ENCODE data around the gene PAXX.

Gene PAXX

DNA sequence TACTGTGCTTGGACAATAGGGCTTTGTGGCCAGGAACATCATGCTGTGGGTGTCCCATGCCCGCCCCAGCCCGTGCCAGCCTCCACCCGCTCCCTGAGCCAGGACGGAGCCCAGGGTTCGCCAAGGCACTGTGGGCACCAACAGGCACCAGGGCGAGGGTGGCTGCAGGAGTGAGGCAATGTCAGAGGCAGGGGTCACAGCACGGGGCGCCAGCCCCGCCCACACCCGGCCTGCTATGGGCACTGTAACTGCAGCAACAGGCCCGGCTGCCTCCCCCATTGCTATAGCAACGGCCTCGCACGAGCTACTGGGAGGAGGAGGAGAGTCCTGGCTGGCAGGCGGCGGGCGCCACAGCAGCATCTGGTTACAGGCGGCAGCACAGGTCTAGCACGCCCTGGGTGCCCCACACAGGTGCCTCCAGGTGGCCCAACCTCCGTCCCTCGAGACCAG, 33.3 kb downstream of the PAXX start:
- Histone ChIP-seq H3K9me3 (ENCODE audit: control insufficient read depth in 1 of 2, low read length in 2 of 2) (no peaks in the 10 kb centered on the region), H3K9ac (ENCODE audit: low read depth in 1 of 2, low read length in 2 of 2) (no peak overlapping the region)

DNA sequence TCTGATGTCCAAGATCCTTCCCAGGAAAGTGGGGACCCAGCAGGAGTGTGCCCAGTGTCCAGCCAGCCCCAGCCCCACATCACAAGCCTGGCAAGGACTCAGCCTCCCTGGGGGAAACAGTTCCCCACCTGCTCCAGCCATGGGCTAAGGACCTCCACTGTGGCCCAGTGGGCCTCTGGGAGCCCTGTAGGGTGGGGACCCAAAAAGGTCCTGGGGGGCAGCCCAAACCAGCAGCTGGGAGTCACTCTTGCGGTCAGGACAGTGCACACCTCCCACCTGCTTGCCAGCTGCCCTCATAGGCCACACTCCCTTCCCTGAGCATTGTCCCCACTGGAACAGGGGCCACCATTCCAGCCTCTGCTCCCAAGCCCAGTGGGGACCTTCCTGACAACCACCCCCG, 34.2 kb downstream of the PAXX start:
- Histone ChIP-seq H3K4me1 (ENCODE audit: control insufficient read depth in 1 of 2, insufficient read depth in 2 of 2, low read length in 2 of 2) (peaks cover 41 to 71% of the 10 kb centered on the region in 2 donors), H3K4me3 (ENCODE audit: low read depth in 1 of 2, low read length in 2 of 2) (no peak overlapping the region), H3K9ac (ENCODE audit: low read depth in 1 of 2, low read length in 2 of 2) (no peak overlapping the region), H3K27ac (ENCODE audit: low read depth, low read length) (no peak overlapping the region), H3K9me3 (ENCODE audit: control insufficient read depth in 1 of 2, low read length in 2 of 2) (no peaks in the 10 kb centered on the region), H3K27me3 (ENCODE audit: control insufficient read depth in 1 of 2, insufficient read depth in 2 of 2, low read length in 2 of 2) (no peaks in the 10 kb centered on the region), H3K36me3 (ENCODE audit: control insufficient read depth in 1 of 2, insufficient read depth in 2 of 2, low read length in 2 of 2) (no peaks in the 10 kb centered on the region)

More for the DNA sequence above, 33.3 kb downstream of the PAXX start:
- Histone ChIP-seq H3K27me3 (ENCODE audit: control insufficient read depth in 1 of 2, insufficient read depth in 2 of 2, low read length in 2 of 2) (no peaks in the 10 kb centered on the region), H3K36me3 (ENCODE audit: control insufficient read depth in 1 of 2, insufficient read depth in 2 of 2, low read length in 2 of 2) (no peaks in the 10 kb centered on the region), H3K27ac (ENCODE audit: low read depth, low read length) (no peak overlapping the region), H3K4me1 (ENCODE audit: control insufficient read depth in 1 of 2, insufficient read depth in 2 of 2, low read length in 2 of 2) (peaks cover 33 to 68% of the 10 kb centered on the region in 2 donors), H3K4me3 (ENCODE audit: low read depth in 1 of 2, low read length in 2 of 2) (no peak overlapping the region)

DNA sequence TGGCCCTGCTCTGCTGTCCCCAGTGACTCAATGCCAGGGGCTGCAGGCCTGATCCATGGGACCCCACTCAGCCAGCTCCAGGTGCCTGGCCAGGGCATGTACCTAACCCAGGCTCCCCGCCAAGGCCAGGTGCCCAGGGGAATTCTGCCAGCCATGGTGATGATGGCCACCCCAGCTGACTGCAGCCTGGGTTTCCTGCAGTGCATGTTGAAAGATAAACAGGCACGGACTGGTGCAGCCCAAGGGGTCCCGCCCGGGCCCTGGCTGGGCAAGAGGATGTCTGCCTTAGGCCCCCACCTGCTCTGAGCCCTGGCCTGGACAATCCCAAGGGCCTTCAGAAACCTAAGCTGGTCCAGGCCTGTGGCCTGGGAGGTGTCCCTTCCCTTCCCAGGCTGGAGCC, 34.6 kb downstream of the PAXX start:
- peak overlapping the region in 1 of 2 donors; percentile 61 for H3K4me3 ChIP-seq (ENCODE audit: low read depth in 1 of 2, low read length in 2 of 2)
- H3K4me1 ChIP-seq (ENCODE audit: control insufficient read depth in 1 of 2, insufficient read depth in 2 of 2, low read length in 2 of 2), result peaks cover 42 to 71% of the 10 kb centered on the region in 2 donors
- H3K9ac ChIP-seq (ENCODE audit: low read depth in 1 of 2, low read length in 2 of 2), result peak overlapping the region; percentile 21 to 37
- no peaks in the 10 kb centered on the region for H3K36me3 ChIP-seq (ENCODE audit: control insufficient read depth in 1 of 2, insufficient read depth in 2 of 2, low read length in 2 of 2)
- peak overlapping the region; percentile 56 for H3K27ac ChIP-seq (ENCODE audit: low read depth, low read length)
- no peaks in the 10 kb centered on the region for H3K27me3 ChIP-seq (ENCODE audit: control insufficient read depth in 1 of 2, insufficient read depth in 2 of 2, low read length in 2 of 2)
- H3K9me3 ChIP-seq (ENCODE audit: control insufficient read depth in 1 of 2, low read length in 2 of 2), result no peaks in the 10 kb centered on the region

DNA sequence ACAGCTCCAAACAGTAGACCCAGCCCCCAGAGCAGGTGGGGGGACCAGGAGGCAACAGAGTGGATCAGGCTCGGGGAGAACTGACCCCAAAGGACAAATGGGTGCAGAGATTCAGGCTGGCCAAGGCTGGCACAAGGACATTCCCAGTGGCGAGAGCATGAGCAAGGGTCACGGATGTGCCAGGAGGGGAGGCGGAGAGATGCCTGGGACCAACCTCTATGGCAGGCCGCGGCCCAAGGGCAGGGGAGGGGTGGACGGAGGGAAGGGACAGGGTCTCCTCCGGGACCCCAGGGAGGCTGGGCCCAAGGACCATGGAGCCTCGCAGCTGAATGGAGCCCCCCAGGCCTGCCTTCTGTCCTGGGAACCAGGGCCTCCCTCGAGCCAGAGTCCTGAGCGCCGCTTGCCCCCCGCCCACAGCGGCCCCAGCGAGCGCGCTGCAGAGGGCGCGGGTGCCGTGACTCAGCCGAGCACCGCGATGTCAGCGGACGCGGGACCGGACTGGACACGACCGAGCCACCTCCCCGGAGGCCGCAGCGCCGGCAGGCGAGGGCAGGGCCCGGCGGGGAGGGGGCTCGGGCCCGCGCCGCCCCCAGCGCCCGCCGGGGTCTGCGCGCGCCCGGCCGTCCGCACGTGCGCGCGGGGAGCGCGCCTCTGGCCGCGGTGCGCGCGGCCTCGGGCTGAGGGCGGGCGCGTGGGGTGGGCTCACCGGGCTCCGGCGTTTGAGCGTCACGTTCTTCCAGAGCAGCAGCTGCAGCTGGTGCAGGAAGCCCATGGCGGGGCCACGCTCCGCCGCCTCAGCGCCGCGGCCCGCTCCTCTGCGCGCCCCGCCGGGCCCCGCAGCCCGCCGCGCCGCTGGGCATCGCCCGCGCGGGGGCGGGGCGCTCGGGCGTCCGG, 35.4 kb downstream of the PAXX start, which contains the start of gene ABCA2:
TSS of gene ABCA2 (minus strand) at position 869 of the 894 bp plus-strand sequence. CDS start at position 772, 97 bp downstream.
- Histone ChIP-seq H3K36me3 (ENCODE audit: control insufficient read depth in 1 of 2, insufficient read depth in 2 of 2, low read length in 2 of 2) (no peaks in the 10 kb centered on the region), H3K9me3 (ENCODE audit: control insufficient read depth in 1 of 2, low read length in 2 of 2) (no peaks in the 10 kb centered on the region), H3K4me1 (ENCODE audit: control insufficient read depth in 1 of 2, insufficient read depth in 2 of 2, low read length in 2 of 2) (peaks cover 45 to 74% of the 10 kb centered on the region in 2 donors), H3K27ac (ENCODE audit: low read depth, low read length) (peak within 1 kb of the TSS; percentile 56), H3K4me3 (ENCODE audit: low read depth in 1 of 2, low read length in 2 of 2) (peak within 1 kb of the TSS; percentile 61 to 67), H3K9ac (ENCODE audit: low read depth in 1 of 2, low read length in 2 of 2) (peak within 1 kb of the TSS; percentile 21 to 37), H3K27me3 (ENCODE audit: control insufficient read depth in 1 of 2, insufficient read depth in 2 of 2, low read length in 2 of 2) (no peaks in the 10 kb centered on the region)

DNA sequence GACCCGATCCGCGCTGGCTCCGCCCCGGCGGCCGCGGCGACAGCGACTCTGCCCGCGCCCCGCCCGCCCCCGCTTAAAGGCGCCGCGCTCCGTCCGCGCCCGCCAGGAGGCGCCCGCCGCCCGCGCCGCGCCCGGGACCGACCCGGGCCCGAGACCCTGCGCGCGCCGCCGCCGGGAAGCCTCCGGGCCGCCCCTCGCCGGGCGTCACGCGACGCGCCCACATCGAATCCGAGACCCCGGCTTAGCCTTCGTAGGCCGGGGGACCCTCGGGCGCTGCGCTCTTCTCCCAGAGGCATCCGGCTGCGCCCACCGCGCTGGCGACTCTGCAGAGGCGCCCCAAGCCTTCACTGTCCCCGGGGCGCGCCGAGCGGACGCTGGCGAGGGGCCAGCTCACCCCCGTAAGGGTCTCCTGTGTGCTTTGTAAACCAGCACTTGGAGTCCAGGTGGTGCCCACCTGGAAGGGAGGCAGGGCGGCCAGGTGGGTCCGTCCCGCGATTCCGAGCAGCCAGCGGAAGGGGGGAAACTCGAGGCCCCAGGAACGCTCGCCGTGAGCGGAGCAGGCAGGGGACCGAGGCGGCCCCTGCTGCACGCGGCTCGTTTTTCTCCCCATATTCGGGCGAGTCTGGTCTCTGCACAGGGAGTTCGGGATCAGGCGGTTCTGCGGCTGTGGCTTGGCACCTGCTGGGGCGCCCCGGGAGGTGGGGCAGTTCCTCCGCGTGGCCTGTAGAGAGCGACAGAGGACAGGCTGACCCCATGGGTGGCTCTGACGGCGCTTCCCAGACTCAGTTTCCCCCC, 36.2 kb downstream of the PAXX start:
- Histone ChIP-seq H3K27me3 (ENCODE audit: control insufficient read depth in 1 of 2, insufficient read depth in 2 of 2, low read length in 2 of 2) (no peaks in the 10 kb centered on the region), H3K4me1 (ENCODE audit: control insufficient read depth in 1 of 2, insufficient read depth in 2 of 2, low read length in 2 of 2) (peaks cover 41 to 66% of the 10 kb centered on the region in 2 donors), H3K36me3 (ENCODE audit: control insufficient read depth in 1 of 2, insufficient read depth in 2 of 2, low read length in 2 of 2) (no peaks in the 10 kb centered on the region), H3K4me3 (ENCODE audit: low read depth in 1 of 2, low read length in 2 of 2) (peak overlapping the region; percentile 58 to 67), H3K9ac (ENCODE audit: low read depth in 1 of 2, low read length in 2 of 2) (peak overlapping the region in 1 of 2 donors; percentile 12), H3K27ac (ENCODE audit: low read depth, low read length) (no peak overlapping the region), H3K9me3 (ENCODE audit: control insufficient read depth in 1 of 2, low read length in 2 of 2) (no peaks in the 10 kb centered on the region)

DNA sequence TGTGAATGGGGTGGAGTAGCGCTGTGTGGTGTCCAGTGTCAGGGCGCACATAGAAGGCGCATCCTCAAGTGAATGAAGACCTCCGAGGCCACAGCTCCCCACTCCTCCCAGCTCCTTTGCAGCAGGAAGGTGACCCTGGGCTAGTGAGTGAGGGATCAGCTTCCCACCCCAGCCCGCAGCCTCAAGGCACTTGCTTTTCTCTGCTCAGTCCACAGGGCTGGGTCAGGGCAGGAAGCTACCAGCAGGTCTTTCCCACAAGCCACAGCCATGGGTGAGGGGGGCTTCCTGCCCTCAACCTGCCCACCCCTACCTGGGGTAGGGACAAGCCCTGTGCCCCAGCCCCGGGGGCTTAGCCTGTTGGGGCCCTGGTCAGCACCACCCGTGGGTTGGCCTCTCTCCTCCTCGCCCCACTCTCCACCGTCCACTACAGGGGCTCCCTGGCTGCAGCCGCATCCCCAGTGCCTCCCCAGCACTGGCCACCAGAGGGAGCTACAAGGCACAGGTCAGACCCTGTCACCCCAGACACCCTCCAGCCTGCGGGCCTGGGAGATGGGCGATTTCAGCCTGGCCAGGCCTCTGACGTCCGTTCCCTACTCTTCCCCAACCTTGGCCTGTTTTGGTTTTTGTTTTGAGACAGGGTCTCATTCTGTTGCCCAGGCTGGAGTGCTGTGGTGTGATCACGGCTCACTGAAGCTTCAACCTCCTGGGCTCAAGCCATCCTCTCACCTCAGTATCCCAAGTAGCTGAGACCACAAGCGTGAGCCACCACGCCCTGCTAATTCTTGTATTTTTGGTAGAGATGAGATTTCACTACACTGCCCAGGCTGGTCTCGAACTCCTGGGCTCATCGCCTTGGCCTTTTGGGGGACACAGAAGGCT, 37.1 kb downstream of the PAXX start:
- peak overlapping the region in 1 of 2 donors; percentile 12 for H3K9ac ChIP-seq (ENCODE audit: low read depth in 1 of 2, low read length in 2 of 2)
- peak overlapping the region; percentile 58 to 67 for H3K4me3 ChIP-seq (ENCODE audit: low read depth in 1 of 2, low read length in 2 of 2)
- no peaks in the 10 kb centered on the region for H3K9me3 ChIP-seq (ENCODE audit: control insufficient read depth in 1 of 2, low read length in 2 of 2)
- H3K27ac ChIP-seq (ENCODE audit: low read depth, low read length), result no peak overlapping the region
- no peaks in the 10 kb centered on the region for H3K36me3 ChIP-seq (ENCODE audit: control insufficient read depth in 1 of 2, insufficient read depth in 2 of 2, low read length in 2 of 2)
- H3K27me3 ChIP-seq (ENCODE audit: control insufficient read depth in 1 of 2, insufficient read depth in 2 of 2, low read length in 2 of 2), result no peaks in the 10 kb centered on the region
- peaks cover 41 to 66% of the 10 kb centered on the region in 2 donors for H3K4me1 ChIP-seq (ENCODE audit: control insufficient read depth in 1 of 2, insufficient read depth in 2 of 2, low read length in 2 of 2)

DNA sequence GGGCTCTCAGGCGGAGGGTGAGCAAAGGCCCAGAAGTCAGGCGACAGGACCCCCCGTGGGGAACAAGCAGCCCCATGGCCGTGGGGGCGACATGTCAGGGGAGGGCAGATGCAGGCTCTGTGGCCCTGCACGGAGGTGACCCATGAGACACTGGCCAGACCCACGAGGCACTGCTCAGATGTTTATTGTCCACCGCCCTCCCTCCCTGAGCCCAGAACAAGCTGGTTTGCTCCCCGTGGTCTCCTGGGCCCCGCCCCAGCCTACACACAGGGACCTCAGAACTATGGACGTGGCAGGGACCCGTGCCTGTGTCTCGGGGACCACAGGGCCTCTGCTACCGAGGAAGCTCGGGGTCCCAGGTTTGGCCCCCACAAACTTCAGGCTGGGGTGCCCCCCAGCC, 37.8 kb downstream of the PAXX start:
- H3K4me1 ChIP-seq (ENCODE audit: control insufficient read depth in 1 of 2, insufficient read depth in 2 of 2, low read length in 2 of 2), result peaks cover 47 to 72% of the 10 kb centered on the region in 2 donors
- no peaks in the 10 kb centered on the region for H3K36me3 ChIP-seq (ENCODE audit: control insufficient read depth in 1 of 2, insufficient read depth in 2 of 2, low read length in 2 of 2)
- no peak overlapping the region for H3K27ac ChIP-seq (ENCODE audit: low read depth, low read length)
- no peak overlapping the region for H3K4me3 ChIP-seq (ENCODE audit: low read depth in 1 of 2, low read length in 2 of 2)
- no peaks in the 10 kb centered on the region for H3K27me3 ChIP-seq (ENCODE audit: control insufficient read depth in 1 of 2, insufficient read depth in 2 of 2, low read length in 2 of 2)
- H3K9me3 ChIP-seq (ENCODE audit: control insufficient read depth in 1 of 2, low read length in 2 of 2), result no peaks in the 10 kb centered on the region
- no peak overlapping the region for H3K9ac ChIP-seq (ENCODE audit: low read depth in 1 of 2, low read length in 2 of 2)

DNA sequence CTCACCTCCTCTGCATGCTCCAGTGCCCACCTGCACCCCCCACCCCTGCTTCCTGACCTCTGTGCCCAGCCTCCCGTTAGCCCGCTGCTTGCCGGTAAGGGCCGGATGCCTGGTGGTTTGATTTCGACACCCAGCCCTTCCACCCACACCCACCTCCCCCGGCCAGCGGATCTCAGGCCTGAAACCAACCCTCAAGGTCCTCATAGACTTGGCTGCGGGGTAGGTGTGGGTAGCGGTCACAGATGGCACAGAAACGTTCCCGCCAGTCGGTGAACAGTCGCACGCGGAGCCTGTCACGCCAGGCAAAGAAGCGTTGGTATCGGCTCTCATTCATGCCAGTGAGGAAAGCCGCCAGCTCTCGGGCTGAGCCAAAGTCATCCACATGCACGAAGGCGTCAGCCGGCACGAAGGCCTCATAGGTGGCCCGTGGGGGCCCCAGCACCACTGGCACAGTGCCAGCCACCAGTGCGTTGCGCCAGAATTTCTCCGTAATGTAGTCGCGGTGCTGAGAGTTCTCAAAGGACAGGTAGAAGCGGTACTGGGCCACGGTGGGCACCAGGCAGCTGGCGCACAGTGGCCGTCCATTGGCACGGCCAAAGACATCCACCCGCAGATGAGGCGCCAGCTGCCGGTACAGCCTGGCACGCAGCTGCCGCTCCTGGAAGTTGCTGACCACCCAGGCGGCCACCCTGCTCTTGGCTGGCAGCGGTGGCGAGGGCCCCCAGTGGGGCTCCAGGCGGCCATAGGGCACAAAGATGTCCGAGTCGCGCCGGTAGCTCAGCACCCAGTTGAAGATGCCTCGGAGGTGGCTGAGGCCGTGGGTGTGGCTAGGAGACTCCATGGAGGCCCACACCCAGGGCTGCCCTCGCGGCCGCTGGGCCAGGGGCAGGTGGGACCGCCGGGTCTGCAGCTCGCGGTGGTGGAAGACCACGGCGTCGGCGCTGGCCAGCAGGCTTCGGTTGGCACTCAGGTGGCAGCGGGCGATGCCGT, 38.6 kb downstream of the PAXX start:
- Histone ChIP-seq H3K36me3 (ENCODE audit: control insufficient read depth in 1 of 2, insufficient read depth in 2 of 2, low read length in 2 of 2) (no peaks in the 10 kb centered on the region), H3K9me3 (ENCODE audit: control insufficient read depth in 1 of 2, low read length in 2 of 2) (no peaks in the 10 kb centered on the region), H3K4me1 (ENCODE audit: control insufficient read depth in 1 of 2, insufficient read depth in 2 of 2, low read length in 2 of 2) (peaks cover 45 to 71% of the 10 kb centered on the region in 2 donors), H3K27me3 (ENCODE audit: control insufficient read depth in 1 of 2, insufficient read depth in 2 of 2, low read length in 2 of 2) (no peaks in the 10 kb centered on the region), H3K9ac (ENCODE audit: low read depth in 1 of 2, low read length in 2 of 2) (no peak overlapping the region), H3K27ac (ENCODE audit: low read depth, low read length) (no peak overlapping the region), H3K4me3 (ENCODE audit: low read depth in 1 of 2, low read length in 2 of 2) (no peak overlapping the region)
